GM21526 (cell line): ENCODE results near the gene NRXN3.

Experiments
- ATAC-seq: cut with Tn5 transposase; IDR thresholded peaks from one replicate; pipeline ENCODE4 v1.9.1; 2021; ENCODE audit warnings: moderate library complexity; ENCODE audit not compliant: unreplicated experiment, low FRiP score

NRXN3 gene

DNA sequence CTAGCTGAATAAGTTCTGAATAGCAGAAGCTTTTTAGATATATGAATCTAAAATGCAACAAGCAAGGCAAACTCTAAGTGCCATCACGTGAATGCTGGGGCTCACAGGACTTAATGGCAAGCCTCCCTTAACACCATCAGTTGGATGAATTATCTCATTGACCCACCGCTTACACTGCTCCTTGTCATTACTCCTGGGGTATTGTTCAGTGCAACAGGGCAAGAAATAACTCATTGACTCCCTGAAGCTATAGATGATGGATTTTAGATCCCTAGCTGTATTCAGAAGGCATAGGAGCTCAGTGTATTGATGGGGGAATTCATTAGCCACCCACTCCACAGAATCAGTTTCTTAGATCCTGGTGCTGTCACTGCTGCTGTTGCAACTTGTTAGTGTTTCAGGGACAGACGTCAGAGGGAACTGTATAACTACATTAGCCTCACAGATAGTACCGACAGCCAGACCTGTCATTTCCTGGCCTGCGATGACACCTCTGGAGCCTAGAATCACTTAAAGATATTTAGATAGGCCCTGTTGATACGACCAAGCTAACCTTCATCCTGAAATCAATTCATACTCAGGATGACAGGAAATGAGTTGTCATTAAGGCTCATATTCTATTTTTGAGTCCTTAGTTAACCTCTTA, 1305.8 kb downstream of the NRXN3 start:
- no peak for ATAC-seq

DNA sequence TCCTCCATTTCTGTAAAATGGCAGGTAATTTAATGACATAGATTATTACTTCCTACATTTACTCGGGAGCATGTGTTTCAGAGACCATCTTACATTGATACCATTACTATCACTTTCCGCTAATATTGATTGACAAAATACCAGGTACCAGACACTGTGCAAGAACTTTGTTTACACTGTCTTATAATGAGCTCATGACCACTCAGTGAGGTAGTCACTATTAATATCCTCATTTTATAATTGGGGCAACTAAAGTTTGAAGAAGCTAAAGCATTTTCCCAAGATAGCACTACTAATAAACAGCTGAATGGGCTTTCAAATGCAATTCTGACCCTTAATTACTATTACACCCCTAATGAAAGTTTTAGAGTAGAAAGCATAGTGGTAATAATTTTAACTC, 1306.4 kb downstream of the NRXN3 start:
- ATAC-seq, result no peak

- ATAC-seq, result no peak
Measured at GRCh38 chr14:79480212-79480611, 1310.0 kb downstream of the NRXN3 start.

DNA sequence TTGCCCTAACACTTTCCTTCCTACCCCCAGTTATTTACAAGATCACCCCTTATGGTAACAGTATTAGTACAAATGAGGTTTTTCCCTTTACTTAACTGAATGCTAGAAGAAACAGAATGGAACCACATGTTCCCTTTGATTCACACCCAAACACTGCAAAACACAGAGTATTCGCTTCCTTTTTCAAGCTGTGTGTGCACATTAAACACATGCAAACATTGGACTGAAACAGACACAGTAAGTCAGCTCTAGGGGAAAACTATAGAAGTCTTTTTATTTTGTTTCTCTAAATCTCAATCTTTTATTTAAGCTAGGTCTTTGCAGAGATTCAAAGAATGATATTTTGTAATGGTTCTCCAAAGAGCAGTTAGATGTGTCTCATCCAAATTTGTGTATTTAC, 1312.7 kb downstream of the NRXN3 start:
- no peak for ATAC-seq

GRCh38 chr14:79483477-79484388, 1313.6 kb downstream of the NRXN3 start:
- ATAC-seq, result no peak

DNA sequence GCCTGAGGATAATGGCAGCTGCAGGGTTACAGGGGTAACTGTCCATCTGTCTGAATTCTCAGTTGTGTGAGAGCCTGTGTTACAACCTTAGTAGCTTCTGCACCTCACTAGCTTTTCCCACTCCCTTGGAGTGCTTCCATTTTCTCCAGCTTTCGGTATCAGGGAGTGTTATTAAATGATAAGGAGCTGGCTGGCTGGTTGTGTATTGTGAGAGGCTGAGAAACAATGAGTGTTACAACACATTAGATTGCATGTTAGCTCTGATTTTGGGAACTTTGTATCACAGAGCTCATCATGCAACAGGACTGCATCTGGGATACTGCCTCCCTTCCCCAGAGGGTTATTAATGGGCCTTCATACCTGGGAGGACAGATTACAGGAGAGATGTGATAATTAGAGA, 1317.5 kb downstream of the NRXN3 start:
- ATAC-seq, result no peak

- no peak for ATAC-seq
Measured at GRCh38 chr14:79491161-79491560, 1321.0 kb downstream of the NRXN3 start.

GRCh38 chr14:79493081-79493645, 1323.0 kb downstream of the NRXN3 start:
- no peak for ATAC-seq

GRCh38 chr14:79496701-79497100, 1326.5 kb downstream of the NRXN3 start:
- ATAC-seq, result no peak

GRCh38 chr14:79500489-79500888, 1330.3 kb downstream of the NRXN3 start:
- ATAC-seq, result no peak

GRCh38 chr14:79502136-79502750, 1332.1 kb downstream of the NRXN3 start:
- ATAC-seq, result no peak

DNA sequence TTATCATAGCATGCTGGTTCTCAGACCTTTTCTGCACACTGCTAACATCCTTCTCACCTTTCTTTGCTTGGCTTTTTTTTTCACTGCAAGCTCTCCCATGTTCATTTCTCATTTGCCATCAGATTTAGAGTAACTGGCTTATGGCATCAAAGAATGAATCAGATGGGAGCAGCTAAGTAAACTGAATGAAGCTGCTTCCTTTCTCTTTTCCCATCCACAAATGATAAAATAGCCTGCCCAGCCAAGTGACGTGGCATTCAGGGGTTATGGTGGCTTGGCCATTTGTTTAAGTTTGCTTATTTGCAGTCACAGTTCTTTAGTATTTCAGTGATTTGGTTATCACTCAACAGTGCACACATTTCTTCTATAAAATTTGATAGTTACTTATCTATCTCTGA, 1332.6 kb downstream of the NRXN3 start:
- ATAC-seq, result no peak

- no peak for ATAC-seq
Measured at GRCh38 chr14:79510659-79511058, 1340.5 kb downstream of the NRXN3 start.

DNA sequence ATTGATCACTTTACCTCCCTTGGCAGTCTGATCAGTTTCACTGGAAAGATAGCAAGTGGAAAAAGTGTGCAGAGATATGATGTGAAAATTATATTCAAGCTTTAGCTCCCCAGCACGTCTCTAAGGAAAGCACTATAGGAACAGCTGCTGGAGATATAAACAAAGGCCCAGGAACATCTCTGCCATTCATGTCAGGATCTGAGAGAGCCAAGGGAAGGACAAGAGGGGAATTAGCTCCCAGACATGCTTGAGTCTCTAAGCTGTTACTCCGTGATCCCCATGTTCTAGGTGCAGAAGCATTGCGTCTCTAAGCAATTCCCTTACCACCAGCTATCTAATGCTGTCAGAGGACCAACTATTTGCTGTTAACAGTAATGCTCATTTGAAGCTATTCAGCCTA, 1341.0 kb downstream of the NRXN3 start:
- no peak for ATAC-seq

GRCh38 chr14:79513446-79513845, 1343.3 kb downstream of the NRXN3 start:
- no peak for ATAC-seq

DNA sequence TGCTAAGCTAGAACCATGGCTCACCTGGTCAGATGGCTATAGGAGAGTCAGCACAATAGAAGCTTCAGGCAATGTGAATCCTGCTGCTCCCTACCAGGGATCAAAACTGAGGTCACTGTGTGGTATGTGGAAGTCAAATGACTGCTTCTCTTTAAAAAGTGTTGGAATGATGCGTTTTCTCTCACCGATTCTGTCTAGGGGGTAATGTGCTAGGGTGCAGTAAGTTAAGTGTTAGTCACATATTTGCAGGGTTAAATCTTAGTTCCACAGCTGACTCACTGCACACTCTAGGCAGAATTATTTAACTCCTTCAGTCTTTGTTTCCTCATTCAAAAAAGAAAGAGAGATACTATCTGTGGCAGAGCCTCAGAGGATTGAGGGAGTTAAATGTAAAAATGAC, 1344.5 kb downstream of the NRXN3 start:
- ATAC-seq, result no peak

DNA sequence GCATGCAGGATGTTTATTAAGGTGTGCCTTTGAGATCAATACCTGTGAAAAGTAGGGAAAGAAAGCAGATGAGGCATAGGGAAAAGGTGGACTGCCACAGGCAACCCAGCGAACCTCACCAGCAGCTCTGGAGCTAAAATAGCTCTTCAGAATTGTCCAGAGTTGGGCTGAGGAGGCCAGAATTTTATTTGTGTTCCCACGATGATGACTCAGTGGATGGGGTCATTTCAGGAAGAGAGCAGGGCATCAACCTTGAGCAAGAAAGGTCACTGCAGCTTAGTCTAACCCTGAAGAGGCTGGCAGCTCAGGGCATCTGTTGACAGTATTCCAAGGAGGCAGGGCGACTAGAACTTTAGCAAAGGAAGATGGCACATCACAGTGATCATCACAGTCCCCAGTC, 1345.0 kb downstream of the NRXN3 start:
- ATAC-seq, result no peak

DNA sequence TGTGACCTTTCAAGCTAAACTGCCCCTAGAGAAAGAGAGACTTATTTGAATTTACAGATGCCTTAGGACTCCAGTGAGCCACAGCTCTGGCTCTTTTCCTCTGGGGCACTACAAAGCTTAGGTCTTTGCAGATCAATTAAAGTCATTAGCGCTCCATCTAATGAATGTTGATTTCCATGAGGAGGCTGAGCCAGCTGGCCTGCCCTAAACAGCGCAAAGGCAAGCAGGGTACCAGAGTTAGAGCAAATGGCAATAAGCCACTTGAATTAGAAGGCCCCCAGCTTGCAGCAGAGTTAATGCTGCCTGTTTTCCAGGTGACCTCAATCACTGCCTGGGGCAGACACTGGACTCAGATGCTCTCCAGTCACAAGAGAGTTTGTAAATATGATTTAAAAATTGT, 1345.8 kb downstream of the NRXN3 start:
- ATAC-seq, result no peak

GRCh38 chr14:79525416-79525815, 1355.2 kb downstream of the NRXN3 start:
- no peak for ATAC-seq

DNA sequence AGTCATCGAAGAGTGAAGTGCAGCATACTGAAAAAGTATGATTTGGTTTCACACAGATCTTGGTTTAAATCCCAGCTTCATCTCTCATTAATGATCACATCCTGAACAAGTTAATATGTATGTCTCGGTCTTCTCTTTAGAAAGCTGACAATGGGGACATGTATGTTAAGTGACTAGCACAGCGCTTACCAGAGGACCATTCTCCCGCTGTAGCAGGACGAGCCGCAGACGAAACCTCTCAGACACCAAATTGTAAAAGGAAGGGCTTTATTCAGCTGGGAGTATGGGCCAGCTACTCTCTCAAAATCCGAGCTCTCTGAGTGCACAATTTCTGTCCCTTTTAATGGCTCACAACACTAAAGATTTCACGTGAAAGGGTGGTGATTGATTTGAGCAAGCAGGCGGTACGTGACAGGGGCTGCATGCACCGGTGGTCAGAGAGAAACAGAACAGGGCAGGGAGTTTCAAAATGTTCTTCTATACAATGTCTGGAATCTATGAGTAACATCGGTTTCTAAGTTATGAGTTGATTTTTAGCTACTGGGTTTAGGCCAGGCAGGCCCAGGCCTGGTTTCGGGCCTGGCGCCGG, 1358.7 kb downstream of the NRXN3 start:
- no peak for ATAC-seq

DNA sequence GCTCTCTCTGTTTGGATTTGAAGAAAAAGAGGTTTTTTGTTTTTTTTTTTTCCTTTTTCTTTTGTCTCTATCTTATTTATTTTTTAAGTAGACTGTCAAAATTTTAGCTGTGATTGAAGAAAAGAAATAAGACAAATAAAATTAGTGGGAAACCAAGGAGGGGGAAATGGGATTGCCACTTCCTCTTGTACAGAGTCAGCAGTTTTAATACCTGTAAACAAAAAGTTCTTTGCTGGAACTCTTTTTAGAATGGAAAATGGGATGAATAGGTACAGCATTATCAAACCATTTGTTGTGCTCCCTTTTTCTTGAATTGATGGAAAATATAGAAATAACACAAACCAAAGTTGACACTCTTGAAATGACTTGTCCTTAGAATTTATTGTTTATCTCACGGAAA, 1360.4 kb downstream of the NRXN3 start:
- ATAC-seq, result no peak
